HG03039 (cell line): ENCODE measurements around the gene TOLLIP.

Experiments used
- ATAC-seq: cut with Tn5 transposase; IDR thresholded peaks from one replicate; pipeline ENCODE4 v1.9.1; 2021; ENCODE audit warnings: mild to moderate bottlenecking, moderate library complexity; ENCODE audit not compliant: unreplicated experiment

The TOLLIP gene

DNA sequence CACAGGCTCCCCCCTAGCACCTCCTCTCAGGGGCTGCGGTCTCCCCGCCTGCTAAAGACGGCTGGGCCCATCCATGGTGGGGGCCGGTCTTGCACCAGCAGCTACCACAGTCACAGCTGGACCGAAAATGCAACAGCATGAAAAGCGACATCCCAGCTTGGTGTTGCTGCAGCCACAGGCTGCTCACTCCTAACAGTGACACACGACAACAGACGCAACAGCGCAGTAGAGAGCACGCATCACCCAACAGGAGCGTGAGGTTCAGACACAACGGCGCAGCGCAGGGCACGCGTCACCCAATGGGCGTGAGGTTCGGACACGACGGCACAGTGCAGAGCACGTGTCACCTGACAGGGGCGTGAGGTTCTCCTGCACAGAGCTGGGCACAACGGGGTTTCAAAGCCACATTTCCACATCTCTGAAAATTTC is 24.1 kb downstream of the TOLLIP start:
- no peak for ATAC-seq

DNA sequence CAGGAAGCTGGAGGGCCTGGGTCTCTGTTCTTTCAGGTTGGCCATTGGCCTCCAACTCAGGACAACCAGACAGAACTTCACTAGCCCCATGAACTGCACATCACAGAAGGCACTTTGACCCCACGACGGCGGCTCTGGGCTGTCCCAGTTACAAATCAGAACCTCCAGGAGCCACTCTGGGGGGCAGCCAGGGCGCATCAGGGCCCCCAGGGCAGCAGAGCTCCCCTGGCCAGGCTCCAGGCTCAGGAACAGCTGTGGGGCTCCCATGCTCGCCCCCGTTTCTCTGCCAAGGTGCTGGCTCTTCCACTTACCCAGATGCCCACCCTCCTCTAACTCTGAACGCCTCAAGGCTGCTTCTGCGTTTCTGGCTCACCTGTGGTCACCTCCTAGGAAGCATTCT is 25.5 kb downstream of the TOLLIP start:
- no peak for ATAC-seq

DNA sequence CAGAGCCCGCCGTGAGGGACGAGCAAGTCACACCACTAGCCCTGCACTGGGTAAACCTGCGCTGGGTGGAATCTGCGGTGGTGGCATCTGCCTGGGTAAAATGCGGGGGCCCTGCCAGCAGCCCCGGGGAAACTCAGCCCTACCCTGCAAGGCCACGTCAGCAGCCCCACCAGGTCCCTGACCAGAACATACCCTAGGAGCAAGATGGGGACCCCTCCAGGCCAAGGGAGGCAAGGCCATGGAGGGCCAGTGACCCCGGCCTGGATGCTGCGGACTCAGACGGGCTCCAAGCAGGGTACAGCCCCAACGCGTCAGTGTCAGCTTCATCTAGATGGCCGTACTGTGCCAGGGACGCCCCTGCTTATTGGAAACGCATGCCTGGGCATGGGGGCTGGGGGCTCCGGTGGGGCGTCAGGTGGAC is 26.3 kb downstream of the TOLLIP start:
- no peak for ATAC-seq

DNA sequence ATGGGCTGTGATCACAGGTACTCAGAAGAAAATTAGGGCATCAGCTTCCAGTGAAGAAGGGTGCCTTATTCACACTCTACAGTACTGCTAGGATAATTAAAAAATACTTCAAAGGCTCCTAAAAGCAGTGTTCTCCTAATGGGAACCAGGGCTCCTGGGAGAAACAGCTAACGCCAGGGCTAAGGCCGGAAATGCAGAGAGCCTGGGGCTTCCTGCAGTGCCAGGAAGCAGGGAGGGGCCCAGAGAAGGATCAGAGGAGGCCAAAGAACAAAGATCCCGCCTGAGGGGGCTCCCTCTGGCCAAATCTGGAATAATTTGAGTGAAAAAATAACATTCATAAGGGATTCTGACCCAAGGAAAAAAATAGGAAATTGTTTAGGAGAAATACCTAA is 27.5 kb downstream of the TOLLIP start:
- no peak for ATAC-seq

DNA sequence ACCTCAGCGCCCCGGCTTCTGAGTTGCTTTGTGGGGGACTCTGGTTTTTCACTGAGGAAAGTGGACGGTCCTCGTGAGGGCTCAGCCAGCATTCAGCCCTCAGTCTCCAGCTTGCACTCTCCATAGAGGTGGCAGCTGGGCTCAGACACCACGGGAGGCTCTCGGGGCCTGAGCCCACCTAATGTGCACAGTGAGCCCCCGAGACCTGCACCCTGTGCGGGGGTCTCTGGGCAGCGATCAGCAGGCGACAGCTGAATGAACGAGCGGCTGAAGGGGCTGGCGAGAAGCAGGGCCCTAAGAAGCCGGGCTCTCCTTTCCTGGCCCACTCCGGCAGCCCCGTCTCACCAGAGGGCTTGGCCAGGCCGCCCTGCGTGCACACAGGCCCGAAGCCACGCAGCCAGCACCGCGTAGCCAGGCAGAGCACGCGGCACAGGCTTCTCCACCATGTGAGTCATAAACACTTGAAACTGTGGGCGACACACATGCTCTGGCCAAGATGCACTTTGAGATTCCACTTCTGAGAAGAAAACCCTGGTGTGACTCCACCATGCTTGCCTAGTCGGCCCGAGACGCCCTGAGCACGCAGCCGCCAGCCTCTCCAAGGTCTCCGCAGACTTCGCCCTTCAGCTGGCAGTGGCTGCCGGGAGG is 28.0 kb downstream of the TOLLIP start:
- no peak for ATAC-seq

DNA sequence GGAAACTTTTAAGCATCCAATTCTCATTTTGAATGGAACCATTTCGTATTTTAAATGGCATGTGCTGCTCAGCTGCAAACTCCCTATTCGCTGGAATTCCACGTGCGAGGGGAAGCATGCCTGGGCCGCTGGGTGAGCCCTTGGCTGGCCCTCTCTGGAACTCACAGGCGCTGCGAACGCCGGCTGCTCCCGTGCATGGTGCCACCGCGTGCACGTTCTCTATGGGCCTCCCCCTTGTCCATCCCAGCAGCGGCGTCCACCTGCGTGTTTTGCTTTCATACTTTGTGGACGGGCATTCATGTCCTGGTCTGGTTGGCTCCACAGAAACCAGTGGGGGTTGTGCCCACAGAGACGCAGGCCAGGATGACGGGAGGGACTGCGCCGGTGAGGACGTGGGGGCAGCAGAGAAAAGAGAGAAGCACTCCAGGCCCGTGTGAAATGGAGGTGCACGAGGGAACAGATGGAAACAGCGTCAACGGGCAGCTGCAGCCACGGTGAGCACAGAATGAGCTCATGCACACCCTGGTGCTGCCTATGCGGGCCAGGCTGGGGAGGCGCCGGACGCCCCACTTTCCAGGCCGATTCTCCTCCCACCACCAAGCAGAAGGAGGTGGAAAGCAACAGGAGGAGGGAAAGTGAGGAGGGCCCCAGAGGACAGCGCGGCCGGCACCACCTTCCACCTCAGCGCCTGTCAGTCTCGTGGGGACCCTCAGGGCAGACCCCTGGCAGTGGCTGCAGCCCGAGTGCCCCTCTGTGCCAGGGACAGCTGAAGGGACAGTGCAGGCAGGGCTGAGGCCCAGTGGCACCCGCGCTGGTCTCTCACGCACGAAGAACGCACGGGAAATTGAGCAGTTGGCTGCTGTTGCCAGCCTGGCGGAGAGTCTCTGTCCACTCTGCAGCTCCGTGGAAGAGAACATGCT is 29.1 kb downstream of the TOLLIP start:
- ATAC-seq, result no peak

DNA sequence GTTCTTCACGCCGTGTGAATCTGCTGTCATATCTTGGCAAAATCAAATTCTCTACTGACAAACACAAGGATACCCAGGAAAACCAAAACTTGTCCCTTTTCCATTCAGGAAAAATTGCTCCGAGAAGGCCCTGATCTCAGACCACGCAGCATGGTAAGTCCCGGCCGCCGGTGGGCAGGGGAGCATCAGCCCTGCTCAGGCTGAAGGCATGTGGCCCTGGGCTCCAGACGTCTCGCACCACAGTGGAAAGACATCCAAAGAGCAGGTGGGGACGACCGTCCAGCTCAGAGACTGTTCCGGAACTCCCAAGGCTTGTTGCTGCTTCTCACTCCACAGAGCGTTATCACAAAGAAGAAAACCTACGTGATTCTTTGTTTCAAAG is 29.8 kb downstream of the TOLLIP start:
- no peak for ATAC-seq

DNA sequence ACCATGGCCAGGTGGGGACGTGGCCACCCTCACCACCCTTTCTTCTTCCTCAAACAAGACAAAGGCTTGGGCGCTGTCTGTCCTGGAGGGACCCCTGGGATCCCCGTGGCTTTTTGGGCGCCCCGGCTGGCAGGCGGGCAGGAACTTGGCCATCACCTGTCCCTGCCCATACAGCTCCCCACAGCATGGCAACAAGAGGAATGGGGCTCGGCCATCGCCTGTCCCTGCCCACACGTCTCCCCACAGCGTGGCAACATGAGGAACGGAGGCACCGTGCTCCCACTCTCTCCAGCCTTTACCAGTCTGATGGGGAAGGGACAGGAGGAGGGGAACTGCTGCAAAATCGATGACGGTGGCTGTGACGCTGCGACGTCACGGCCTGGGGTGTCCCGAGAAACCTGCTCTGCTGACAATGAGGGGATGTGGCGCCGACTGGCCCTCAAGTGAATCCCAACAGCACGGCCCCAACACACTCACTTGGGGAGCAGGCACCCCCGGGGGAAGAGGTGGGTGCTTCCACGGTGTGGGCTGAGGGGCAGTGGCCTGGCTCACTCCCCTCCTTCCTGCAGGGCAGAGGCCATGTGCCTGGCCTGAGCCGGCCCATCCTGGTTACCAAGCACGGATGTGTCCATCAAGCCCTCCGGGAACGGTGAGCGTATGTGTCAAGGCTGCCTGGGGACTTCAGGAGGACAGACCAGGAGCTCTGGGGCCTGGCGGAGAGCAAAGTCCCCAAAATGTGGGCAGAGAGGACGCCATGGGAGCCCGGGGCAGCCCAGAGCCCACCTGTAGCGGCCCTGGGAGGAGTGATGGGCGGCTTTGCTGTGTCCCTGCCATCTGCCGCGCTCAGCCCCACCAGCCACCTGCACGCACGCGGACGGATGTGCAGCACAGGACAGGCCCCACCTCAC is 30.4 kb downstream of the TOLLIP start:
- ATAC-seq, result no peak

DNA sequence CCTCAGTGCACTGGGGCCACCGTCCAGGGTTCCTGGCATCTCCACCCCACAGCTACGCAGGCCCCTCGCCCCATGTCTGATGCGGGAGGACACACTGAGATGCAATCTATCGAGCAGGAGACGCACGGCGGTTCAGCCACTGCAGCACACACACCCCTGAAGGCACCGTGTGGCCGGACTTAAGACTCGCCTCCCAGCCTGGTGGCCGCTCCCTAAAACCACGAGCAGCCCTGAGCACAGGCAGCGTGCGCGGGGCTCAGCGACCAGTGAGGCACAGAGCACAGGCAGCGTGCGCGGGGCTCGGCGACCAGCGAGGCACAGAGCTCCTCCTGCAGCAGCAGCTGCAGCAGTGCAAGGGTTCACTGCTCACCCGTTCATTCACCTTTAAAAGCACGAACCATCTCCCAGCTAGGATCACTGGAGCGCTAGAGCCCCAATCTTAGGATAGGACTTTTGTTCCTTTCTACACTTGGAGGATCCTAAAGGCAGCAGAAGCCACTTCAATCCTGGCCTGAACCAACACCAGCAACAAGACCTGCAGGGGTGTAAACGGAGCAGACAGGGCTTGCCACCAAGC is 31.4 kb downstream of the TOLLIP start:
- no peak for ATAC-seq

DNA sequence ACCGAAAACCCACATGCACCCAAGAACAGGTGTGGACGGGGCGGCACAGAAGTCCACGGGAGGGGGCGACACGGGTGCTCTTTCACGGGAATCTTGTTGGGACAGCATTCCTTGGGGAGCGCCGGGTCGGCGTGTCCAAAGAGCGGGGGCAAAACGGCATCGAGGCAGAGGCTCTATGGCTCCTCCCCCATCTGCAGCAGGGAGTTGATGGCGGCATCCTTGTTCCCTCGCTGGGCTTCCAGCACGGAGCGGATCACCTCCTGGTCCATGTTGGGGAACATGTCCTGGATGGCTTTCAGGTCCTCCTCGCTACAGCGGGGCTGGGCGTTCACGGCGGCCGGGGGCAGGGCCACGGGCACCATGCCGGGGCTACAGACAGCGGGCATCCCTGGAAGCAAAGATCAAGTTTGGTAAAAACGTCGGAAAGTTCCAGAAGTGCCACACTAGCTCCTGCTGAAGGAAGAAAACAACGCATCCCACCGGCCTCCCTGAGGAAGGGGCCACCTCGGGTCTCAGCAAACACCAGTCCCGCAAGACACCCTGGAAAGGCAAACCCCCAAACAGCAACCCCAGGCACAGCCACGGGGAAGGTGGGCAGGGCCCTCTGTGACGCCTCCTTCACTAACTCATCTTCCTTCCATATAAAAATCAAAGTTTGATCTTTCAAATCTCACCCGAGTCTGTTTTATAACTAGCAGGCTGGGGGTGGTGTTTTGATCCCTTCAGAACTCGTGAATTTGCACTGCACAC is 32.4 kb downstream of the TOLLIP start:
- ATAC-seq, result no peak

DNA sequence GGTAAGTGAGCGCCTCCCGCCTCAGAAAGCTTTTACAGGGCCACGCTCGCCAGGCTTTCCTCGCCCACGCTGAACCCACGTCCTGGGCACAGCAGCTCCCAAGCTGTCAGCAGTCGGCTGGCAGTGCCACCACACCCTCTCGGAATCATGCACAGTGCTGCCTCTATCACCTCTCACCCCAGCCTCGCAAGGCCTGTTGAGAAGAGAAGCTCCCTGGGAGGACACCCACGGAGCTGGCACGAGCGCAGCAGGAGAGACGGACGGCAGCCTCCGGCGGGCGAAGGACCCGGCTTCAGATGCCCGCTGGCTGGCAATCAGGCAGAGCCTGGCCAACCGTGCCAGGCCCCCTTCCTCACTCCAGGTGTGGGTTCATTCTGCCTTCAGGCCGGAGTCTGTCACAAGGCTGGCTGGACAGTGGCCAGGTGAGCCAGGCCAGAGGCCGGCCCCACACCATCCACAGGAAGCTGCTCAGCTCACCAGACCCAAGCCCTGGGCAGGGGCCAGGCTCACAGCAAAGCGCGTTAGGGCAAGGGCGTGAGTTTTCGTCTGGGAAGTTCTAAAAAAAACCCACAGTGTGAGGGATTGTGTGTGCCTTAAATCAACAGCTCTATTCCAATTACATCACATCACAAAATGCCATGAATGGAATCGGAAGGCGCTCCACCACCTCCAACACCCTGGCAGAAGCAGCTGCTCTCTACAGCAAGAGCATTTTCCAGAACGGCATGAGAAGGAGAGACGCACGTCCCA is 33.2 kb downstream of the TOLLIP start:
- no peak for ATAC-seq

DNA sequence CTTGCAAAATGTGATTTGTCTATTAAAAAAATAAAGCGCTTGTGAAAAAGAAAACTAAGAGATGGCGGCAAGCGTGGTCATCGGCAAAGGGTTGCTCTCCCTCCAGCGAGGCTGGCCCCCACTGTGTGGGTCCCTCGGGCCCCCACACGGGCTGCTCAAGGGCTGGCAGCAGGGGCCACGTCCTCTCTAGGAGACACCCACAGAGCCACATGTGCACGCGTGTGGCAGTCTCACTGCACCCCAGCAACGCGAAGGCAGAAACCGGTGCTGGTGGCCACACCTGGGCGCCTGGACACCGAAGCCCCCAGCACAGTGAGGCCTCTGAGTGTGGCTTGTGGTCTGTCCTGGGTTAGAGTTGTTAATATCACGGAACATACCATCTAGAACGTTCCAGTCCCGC is 34.4 kb downstream of the TOLLIP start:
- no peak for ATAC-seq

DNA sequence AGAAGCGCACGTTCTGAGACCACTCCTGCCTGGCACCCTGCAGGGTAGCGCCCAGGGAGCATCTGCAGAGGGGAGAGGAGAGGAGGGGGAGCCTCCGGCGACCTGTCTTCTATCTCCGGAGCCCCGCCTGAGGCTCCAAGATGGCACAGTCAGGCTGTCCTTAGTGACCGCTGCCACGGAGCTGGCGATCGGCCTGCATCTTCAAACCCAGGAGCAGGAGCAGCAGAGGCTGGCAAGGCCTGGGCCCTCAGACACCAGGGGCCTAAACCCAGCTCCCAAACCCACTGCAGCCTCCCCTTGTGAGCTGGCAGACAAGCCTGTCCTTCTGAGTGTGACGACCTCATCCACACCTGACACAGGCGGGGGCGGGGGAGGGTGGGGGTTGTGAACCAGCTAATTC is 34.9 kb downstream of the TOLLIP start:
- no peak for ATAC-seq

DNA sequence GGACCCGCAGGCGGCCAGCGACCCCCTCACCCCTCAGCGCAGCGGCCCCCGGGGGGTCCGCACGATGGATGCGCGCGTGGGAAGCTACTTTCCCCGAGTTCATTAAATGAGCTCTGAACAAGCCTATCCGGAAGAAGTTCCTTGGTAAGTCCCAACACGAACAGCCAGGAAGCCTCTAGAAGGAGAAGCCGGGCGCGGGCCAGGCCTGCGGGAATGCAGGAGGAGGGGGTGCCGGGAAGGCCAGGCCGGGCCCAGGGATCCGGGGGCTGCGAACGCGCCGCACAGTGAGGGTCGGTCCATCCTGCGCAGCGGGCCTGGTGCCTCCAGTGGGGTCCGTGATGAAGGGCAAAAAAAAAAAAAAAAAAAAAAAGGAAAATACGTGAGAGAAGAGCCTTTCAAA is 36.9 kb downstream of the TOLLIP start:
- ATAC-seq, result no peak

DNA sequence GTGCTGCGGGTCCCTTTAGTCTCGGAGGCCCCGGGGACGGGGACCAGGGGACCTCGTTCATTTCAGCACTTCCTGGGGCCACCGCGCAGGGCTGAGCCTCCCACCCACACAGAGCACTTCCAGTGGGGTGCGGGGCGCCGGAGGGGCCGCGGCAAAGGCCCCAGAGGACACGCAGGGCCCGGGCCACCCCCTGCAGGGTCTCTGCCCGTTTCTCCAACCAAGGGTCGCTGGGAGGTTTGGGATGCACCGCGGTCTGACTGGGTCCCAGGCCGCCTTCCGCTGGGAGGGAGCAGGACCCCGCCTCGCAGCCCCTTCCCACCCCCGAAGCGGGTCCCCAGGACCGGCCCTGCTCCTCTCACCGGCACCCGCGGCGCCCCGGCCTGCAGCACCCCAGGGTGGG is 37.5 kb downstream of the TOLLIP start:
- ATAC-seq, result no peak

DNA sequence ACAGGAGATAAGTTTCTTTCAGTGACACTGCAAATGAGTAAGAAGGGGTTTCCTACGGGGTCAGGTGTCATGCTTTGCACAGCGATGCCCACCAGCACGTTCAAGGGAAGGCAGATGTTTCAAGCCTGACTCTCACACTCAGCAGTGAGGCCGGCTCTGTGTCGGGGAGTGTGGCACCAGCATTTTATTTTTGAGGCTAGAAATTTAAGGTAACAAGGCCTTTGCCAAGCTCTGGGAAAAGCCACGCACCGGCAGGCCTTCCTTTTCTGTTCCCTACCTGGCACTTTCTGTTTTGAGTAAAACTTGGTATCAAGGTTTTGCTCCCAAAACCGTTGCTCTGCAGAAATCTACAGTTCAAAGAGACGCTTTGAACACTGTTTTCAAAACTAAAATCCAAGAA is 38.0 kb downstream of the TOLLIP start:
- ATAC-seq, result no peak

DNA sequence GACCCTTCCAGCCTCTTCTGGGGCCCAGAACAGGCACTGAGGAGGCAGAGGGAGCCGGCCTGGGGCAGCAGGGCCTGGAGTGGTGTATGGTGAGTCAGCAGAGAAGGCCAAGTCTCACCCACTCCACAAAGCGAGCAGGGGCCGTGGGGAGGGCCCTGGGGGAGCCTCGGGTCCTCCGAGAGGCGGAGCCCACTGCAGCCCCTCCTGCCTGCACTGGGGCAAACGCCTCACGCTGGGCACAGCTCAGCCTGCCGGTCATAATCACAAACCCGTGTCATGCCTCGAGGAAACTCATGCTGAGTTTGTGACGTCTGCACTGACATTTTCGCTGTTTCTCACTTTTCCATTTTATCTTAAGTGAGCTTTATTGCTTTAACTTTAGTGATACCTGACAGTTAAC is 38.4 kb downstream of the TOLLIP start:
- ATAC-seq, result no peak

DNA sequence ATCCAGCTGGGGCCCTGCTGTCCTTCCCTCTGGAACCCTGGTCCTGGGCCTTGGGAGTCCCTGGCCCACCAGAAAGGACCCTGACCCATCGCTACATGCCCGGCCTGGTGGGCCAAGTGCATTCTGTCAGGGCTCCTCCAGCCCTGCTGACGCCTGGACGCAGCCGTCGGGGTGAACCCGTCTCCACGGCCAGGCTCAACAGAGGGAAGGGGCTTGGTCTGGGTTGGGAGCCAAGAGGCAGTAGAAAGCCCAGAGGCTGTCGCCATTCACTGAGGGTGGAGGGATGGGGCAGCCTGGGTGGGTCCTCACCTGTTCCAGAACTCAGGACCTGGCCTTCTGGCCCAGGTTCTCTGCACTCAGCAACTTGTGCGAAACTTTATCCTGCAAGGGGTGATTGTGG is 39.0 kb downstream of the TOLLIP start:
- ATAC-seq, result no peak

DNA sequence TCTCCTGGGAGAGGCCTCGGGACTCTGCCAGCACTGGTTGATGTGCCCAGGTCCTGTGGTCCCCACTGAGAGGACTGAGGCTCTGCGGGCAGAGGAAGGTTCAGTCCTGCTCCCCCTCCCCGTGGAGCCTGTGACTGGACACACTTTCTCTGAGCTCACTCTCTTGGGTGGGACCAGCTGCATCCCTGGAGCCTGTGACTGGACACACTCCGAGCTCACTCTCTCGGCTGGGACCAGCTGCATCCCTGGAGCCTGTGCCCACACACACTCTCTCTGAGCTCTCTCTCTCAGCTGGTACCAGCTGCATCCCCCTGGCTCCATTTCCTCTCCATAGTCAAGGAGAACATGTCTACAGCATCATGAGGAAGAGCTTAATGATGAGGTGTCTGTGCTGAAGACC is 39.5 kb downstream of the TOLLIP start:
- no peak for ATAC-seq
